OCI-LY1 (cell line): ENCODE results near the gene CHRM2.

Source experiments
- H2AFZ ChIP-seq: fragments of 200-600 bp; sonication (generic), shearing (Covaris generic); 2 replicates; pipeline ENCODE4 v1.6.0; 2014; ENCODE audit warnings: antibody characterized with exemption, mild to moderate bottlenecking, low read length
- H3F3A ChIP-seq: fragments of 200-600 bp; sonication (generic), shearing (Covaris generic); 2 replicates; pipeline ENCODE4 v1.6.0; 2014; ENCODE audit warnings: mild to moderate bottlenecking, antibody characterized with exemption, low read length, moderate library complexity; ENCODE audit not compliant: insufficient read depth
- H3K27ac ChIP-seq: fragments of 200-600 bp; sonication (generic); 2 replicates; pipeline ENCODE4 v1.5.1; 2014; ENCODE audit warnings: low read length, mixed run types, mild to moderate bottlenecking, low read depth; ENCODE audit not compliant: poor library complexity, severe bottlenecking
- H3K27me3 ChIP-seq: fragments of 200-600 bp; sonication (generic); 2 replicates; pipeline ENCODE4 v1.6.0; 2014; ENCODE audit warnings: antibody characterized with exemption, mild to moderate bottlenecking, low read length, moderate library complexity; ENCODE audit not compliant: insufficient read depth
- H3K36me3 ChIP-seq: fragments of 200-600 bp; sonication (generic); 2 replicates; pipeline ENCODE4 v1.6.1; 2014; ENCODE audit warnings: mild to moderate bottlenecking, antibody characterized with exemption, low read length, moderate library complexity, mixed read lengths; ENCODE audit not compliant: insufficient read depth
- H3K4me1 ChIP-seq: fragments of 200-600 bp; sonication (generic); 2 replicates; pipeline ENCODE4 v1.5.1; 2014; ENCODE audit warnings: mild to moderate bottlenecking, low read length, moderate library complexity; ENCODE audit not compliant: insufficient read depth, severe bottlenecking
- H3K4me2 ChIP-seq: fragments of 200-600 bp; sonication (generic), shearing (Covaris generic); 2 replicates; pipeline ENCODE4 v1.6.1; 2014; ENCODE audit warnings: low read length
- H3K4me3 ChIP-seq: fragments of 200-600 bp; sonication (generic); 2 replicates; pipeline ENCODE4 v1.5.1; 2014; ENCODE audit warnings: low read length, low read depth, mild to moderate bottlenecking, mixed read lengths; ENCODE audit not compliant: poor library complexity, severe bottlenecking
- H3K79me2 ChIP-seq: fragments of 200-600 bp; shearing (Covaris generic); 2 replicates; pipeline ENCODE4 v1.6.1; 2016; ENCODE audit warnings: mixed run types, low read length, mixed read lengths; ENCODE audit not compliant: insufficient read depth
- H3K9ac ChIP-seq: fragments of 200-600 bp; sonication (generic), shearing (Covaris generic); 2 replicates; pipeline ENCODE4 v1.6.1; 2014; ENCODE audit warnings: mild to moderate bottlenecking, low read length, mixed read lengths
- H3K9me2 ChIP-seq: fragments of 200-600 bp; sonication (generic), shearing (Covaris generic); 2 replicates; pipeline ENCODE4 v1.6.1; 2014; ENCODE audit warnings: low read depth, mild to moderate bottlenecking, low read length, mixed read lengths
- H3K9me3 ChIP-seq: fragments of 200-600 bp; shearing (Covaris generic); 2 replicates; pipeline ENCODE4 v1.6.1; 2014; ENCODE audit warnings: low read length, mixed read lengths
- H4K20me1 ChIP-seq: fragments of 200-600 bp; sonication (generic), shearing (Covaris generic); 2 replicates; pipeline ENCODE4 v1.6.0; 2016; ENCODE audit warnings: mild to moderate bottlenecking, low read length; ENCODE audit not compliant: insufficient read depth
- EZH2 ChIP-seq: fragments of 200-600 bp; sonication (generic), shearing (Covaris generic); IDR thresholded peaks from 2 replicates; pipeline ENCODE4 v1.8.0; 2017; ENCODE audit warnings: borderline replicate concordance, mixed run types, mild to moderate bottlenecking, antibody characterized with exemption, low read length, moderate library complexity, mixed read lengths
- TF ChIP-seq, protein P1 (sequence below): fragments of 200-600 bp; sonication (generic), shearing (Covaris generic); IDR thresholded peaks from 2 replicates; pipeline ENCODE4 v1.5.1; 2017; ENCODE audit warnings: mild to moderate bottlenecking, antibody characterized with exemption, low read length, moderate library complexity, mixed read lengths

Gene CHRM2

DNA sequence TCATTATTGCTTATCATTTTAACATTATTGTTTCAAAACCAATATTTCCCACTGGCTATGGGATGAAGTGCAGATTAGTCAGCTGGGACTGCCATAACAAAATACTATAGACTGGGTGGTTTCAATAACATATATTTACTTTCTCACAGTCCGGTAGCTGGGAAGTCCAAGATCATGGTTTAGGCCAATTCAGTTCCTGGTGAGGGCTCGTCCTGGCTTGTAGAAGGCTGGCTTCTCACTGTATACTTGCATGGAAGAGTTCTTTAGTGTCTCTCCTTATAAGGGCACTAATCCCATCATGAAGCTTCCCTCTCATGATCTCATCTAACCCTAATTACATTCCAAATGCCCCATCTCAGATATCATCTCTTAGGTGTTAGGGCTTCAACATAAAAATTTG, 101.3 kb downstream of the CHRM2 start:
- no peak for TF ChIP-seq EZH2
- TF ChIP-seq, protein P1, sequence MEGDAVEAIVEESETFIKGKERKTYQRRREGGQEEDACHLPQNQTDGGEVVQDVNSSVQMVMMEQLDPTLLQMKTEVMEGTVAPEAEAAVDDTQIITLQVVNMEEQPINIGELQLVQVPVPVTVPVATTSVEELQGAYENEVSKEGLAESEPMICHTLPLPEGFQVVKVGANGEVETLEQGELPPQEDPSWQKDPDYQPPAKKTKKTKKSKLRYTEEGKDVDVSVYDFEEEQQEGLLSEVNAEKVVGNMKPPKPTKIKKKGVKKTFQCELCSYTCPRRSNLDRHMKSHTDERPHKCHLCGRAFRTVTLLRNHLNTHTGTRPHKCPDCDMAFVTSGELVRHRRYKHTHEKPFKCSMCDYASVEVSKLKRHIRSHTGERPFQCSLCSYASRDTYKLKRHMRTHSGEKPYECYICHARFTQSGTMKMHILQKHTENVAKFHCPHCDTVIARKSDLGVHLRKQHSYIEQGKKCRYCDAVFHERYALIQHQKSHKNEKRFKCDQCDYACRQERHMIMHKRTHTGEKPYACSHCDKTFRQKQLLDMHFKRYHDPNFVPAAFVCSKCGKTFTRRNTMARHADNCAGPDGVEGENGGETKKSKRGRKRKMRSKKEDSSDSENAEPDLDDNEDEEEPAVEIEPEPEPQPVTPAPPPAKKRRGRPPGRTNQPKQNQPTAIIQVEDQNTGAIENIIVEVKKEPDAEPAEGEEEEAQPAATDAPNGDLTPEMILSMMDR, result no peak
- Histone ChIP-seq H2AFZ (no peak overlapping the region), H3F3A (no peaks in the 10 kb centered on the region), H3K27ac (no peak overlapping the region), H3K9me3 (no peaks in the 10 kb centered on the region), H3K4me1 (no peaks in the 10 kb centered on the region), H3K9ac (no peak overlapping the region), H4K20me1 (no peaks in the 10 kb centered on the region), H3K9me2 (no peaks in the 10 kb centered on the region), H3K4me3 (no peak overlapping the region), H3K27me3 (no peaks in the 10 kb centered on the region), H3K79me2 (no peaks in the 10 kb centered on the region), H3K36me3 (no peaks in the 10 kb centered on the region), H3K4me2 (no peak overlapping the region)

DNA sequence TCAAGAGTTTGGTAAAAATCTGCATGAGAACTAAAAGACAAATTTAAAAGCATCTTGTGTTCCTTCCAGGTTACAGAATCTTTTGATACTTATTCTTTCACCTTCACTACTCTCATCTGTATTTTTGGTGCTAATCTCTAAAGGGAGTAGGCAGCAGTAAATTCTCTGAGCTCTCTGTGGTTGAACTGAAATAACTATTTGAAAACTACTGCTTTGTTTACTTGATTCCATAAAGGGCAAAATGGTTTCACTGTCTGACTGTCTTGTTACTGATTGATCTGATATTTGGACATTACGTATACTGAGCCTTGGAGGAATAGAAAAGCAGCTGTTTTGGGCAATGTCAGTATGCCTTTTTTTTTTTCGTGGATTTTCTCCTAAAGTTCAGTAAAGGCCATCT, 103.3 kb downstream of the CHRM2 start:
- no peak for TF ChIP-seq EZH2
- TF ChIP-seq, protein P1, result no peak
- no peaks in the 10 kb centered on the region for H3K27me3 ChIP-seq
- no peaks in the 10 kb centered on the region for H4K20me1 ChIP-seq
- H3K9me2 ChIP-seq, result no peaks in the 10 kb centered on the region
- no peaks in the 10 kb centered on the region for H3K36me3 ChIP-seq
- H3K27ac ChIP-seq, result no peak overlapping the region
- no peak overlapping the region for H3K4me2 ChIP-seq
- H3K79me2 ChIP-seq, result no peaks in the 10 kb centered on the region
- no peaks in the 10 kb centered on the region for H3F3A ChIP-seq
- H3K4me1 ChIP-seq, result no peaks in the 10 kb centered on the region
- no peak overlapping the region for H3K4me3 ChIP-seq
- no peak overlapping the region for H3K9ac ChIP-seq
- H2AFZ ChIP-seq, result no peak overlapping the region
- H3K9me3 ChIP-seq, result no peaks in the 10 kb centered on the region

DNA sequence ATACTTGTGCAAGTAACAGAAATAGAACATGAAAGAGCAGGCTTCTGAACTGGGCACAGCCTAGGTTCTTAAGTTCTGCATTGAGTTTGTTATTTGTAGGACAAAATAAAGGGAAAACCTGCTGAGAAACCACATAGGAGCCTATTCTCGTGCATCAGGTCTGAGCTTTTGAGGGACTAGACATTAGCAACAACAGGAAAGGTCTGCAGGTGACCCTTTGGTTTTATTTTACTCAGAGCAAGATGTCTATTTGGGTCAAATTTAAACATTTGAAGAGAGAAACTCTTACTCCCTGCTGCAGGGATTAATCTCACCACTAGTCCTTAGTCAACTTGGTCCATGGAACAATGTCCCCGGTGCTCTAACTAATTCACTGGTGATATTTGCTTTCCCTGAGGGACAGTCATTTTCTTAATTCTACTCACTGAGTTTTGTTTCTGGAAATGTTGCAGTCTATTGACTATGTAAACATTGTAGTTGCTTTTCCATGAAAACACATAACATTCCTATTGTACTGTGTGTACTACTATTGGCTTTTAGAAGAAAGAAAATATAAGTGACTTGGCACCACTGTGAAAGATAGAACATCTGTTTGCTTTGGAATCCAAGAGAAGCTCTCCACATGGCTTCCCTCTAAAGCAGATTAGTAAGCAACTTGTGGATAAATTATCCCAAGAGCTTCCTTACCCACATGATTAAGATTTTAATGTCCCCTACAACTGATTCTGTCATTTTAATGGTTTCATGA, 108.2 kb downstream of the CHRM2 start:
- H3K4me3 ChIP-seq, result no peak overlapping the region
- H3K9me3 ChIP-seq, result no peaks in the 10 kb centered on the region
- no peaks in the 10 kb centered on the region for H3F3A ChIP-seq
- no peak overlapping the region for H3K27ac ChIP-seq
- H3K36me3 ChIP-seq, result no peaks in the 10 kb centered on the region
- H3K4me2 ChIP-seq, result no peak overlapping the region
- H2AFZ ChIP-seq, result no peak overlapping the region
- H3K9me2 ChIP-seq, result no peaks in the 10 kb centered on the region
- H4K20me1 ChIP-seq, result no peaks in the 10 kb centered on the region
- H3K4me1 ChIP-seq, result no peaks in the 10 kb centered on the region
- no peaks in the 10 kb centered on the region for H3K27me3 ChIP-seq
- H3K79me2 ChIP-seq, result no peaks in the 10 kb centered on the region
- H3K9ac ChIP-seq, result no peak overlapping the region
- no peak for TF ChIP-seq EZH2
- TF ChIP-seq, protein P1, result no peak
